CD14-positive monocyte (primary cell): ENCODE measurements around the gene IL6R. TPM values are rescaled to one million over a fixed set of nuclear protein-coding genes. Genes with fewer than 3 reads are reported as not detected.

ENCODE experiments used
- DNase-seq, 3 donors: peaks; one replicate each; pipeline ENCODE4 v3.0.0-alpha.2; 2011 to 2022
- H2AFZ ChIP-seq: 2 replicates; pipeline ENCODE4 v1.6.0; 2012; ENCODE audit warnings: mild to moderate bottlenecking, low read depth, low read length, inconsistent platforms; ENCODE audit not compliant: insufficient read depth, poor library complexity, severe bottlenecking
- H3K27ac ChIP-seq, 2 donors: 1 replicate in 1 of 2; 2 replicates in 1 of 2; pipeline ENCODE4 v1.5.1; 2012 to 2013; ENCODE audit warnings: low read length in 2 of 2, control low read depth in 1 of 2, inconsistent platforms in 1 of 2, low read depth in 1 of 2, mild to moderate bottlenecking in 1 of 2
- H3K27me3 ChIP-seq, 2 donors: one replicate each; pipeline versions ENCODE4 v1.6.0 to v1.6.1; 2011 to 2013; ENCODE audit warnings: low read length in 2 of 2; ENCODE audit not compliant: control insufficient read depth in 2 of 2, insufficient read depth in 2 of 2
- H3K36me3 ChIP-seq, 2 donors: replicated peaks in 1 of 2; 1 replicate in 1 of 2; 2 replicates in 1 of 2; pipeline versions ENCODE4 v1.5.1 to v1.6.1; 2012 to 2013; ENCODE audit warnings: low read length in 2 of 2, control low read depth in 1 of 2, inconsistent platforms in 1 of 2, mild to moderate bottlenecking in 1 of 2; ENCODE audit not compliant: insufficient read depth in 2 of 2, control insufficient read depth in 1 of 2
- H3K4me1 ChIP-seq, 2 donors: 1 replicate in 1 of 2; 2 replicates in 1 of 2; pipeline versions ENCODE4 v1.5.1 to v1.6.1; 2012 to 2013; ENCODE audit warnings: low read length in 2 of 2, control low read depth in 1 of 2, inconsistent platforms in 1 of 2, mild to moderate bottlenecking in 1 of 2, moderate library complexity in 1 of 2; ENCODE audit not compliant: insufficient read depth in 2 of 2, control insufficient read depth in 1 of 2
- H3K4me2 ChIP-seq: replicated peaks from 2 replicates; pipeline ENCODE3; 2012; ENCODE audit warnings: low read length, moderate library complexity, mild to moderate bottlenecking; ENCODE audit not compliant: poor library complexity, severe bottlenecking; ENCODE audit errors: extremely low read depth
- H3K4me3 ChIP-seq, 3 experiments: fragments of 200-600 bp in 1 of 3; sonication (generic) in 1 of 3; replicated peaks in 1 of 3; 1 replicate in 2 of 3; 2 replicates in 1 of 3; pipeline ENCODE4 v1.5.1; 2011 to 2013; ENCODE audit warnings: low read length in 3 of 3, mild to moderate bottlenecking in 3 of 3, control low read depth in 2 of 3, low read depth in 2 of 3, inconsistent platforms in 1 of 3, moderate library complexity in 1 of 3
- H3K79me2 ChIP-seq: 2 replicates; pipeline ENCODE4 v1.6.0; 2012; ENCODE audit warnings: mild to moderate bottlenecking, control low read depth, inconsistent platforms, low read length, moderate library complexity; ENCODE audit not compliant: insufficient read depth
- H3K9ac ChIP-seq: 2 replicates; pipeline ENCODE4 v1.6.0; 2017; ENCODE audit warnings: low read length, mild to moderate bottlenecking; ENCODE audit not compliant: insufficient read depth, poor library complexity, severe bottlenecking
- H3K9me3 ChIP-seq, 2 donors: replicated peaks in 1 of 2; 1 replicate in 1 of 2; 2 replicates in 1 of 2; pipeline versions ENCODE4 v1.5.1 to v1.6.1; 2012 to 2013; ENCODE audit warnings: low read length in 2 of 2, control low read depth in 1 of 2; ENCODE audit not compliant: control insufficient read depth in 1 of 2, insufficient read depth in 1 of 2
- H4K20me1 ChIP-seq: 2 replicates; pipeline ENCODE4 v1.6.0; 2012; ENCODE audit warnings: mild to moderate bottlenecking, low read length, control low read depth, moderate library complexity; ENCODE audit not compliant: insufficient read depth
- H3K27ac Mint-ChIP-seq, 7 donors: one replicate each; pipeline ENCODE4 v1.8.0; 2020; ENCODE audit warnings: mild to moderate bottlenecking in 7 of 7, mixed read lengths in 7 of 7, moderate library complexity in 6 of 7, inconsistent platforms in 2 of 7
- H3K27me3 Mint-ChIP-seq, 3 donors: one replicate each; pipeline ENCODE4 v1.8.0; 2021 to 2022; ENCODE audit warnings: low read depth in 3 of 3, mild to moderate bottlenecking in 3 of 3, mixed read lengths in 3 of 3, moderate library complexity in 3 of 3, inconsistent platforms in 1 of 3
- H3K36me3 Mint-ChIP-seq, 2 donors: one replicate each; pipeline ENCODE4 v1.8.0; 2020; ENCODE audit warnings: mixed read lengths in 2 of 2, inconsistent platforms in 1 of 2, mild to moderate bottlenecking in 1 of 2
- H3K4me1 Mint-ChIP-seq: one replicate; pipeline ENCODE4 v1.8.0; 2020; ENCODE audit warnings: mild to moderate bottlenecking, mixed read lengths
- H3K4me3 Mint-ChIP-seq, 2 donors: one replicate each; pipeline ENCODE4 v1.8.0; 2020; ENCODE audit warnings: mild to moderate bottlenecking in 2 of 2, mixed read lengths in 2 of 2, moderate library complexity in 1 of 2
- H3K9me3 Mint-ChIP-seq, 7 donors: one replicate each; pipeline ENCODE4 v1.8.0; 2020 to 2022; ENCODE audit warnings: mixed read lengths in 7 of 7, mild to moderate bottlenecking in 6 of 7, moderate library complexity in 6 of 7, inconsistent platforms in 2 of 7
- CTCF ChIP-seq: fragments of 200-600 bp; IDR thresholded peaks from one replicate; pipeline ENCODE4 v1.8.0; 2022; ENCODE audit warnings: antibody characterized with exemption, mild to moderate bottlenecking
- WGBS: methylation state at CpG from one replicate; pipeline ENCODE4 v1.1.5; 2013; ENCODE audit warnings: missing lambda C conversion rate; ENCODE audit not compliant: insufficient coverage; 5-methylcytosine and 5-hydroxymethylcytosine counted together
- intact Hi-C, 2 donors: fragments of 100-400 bp; cut with micrococcal nuclease; formaldehyde crosslinking; loops; one replicate each; pipeline versions ENCODE4 v1.15.0 to v1.15.1; 2023
- polyA plus RNA-seq, 3 donors: library from polyadenylated mRNA; depleted of rRNA in 1 of 3; unstranded in 2 of 3; stranded (reverse) in 1 of 3; fragments of 300-500 nt in 2 of 3; fragments of >200 nt in 1 of 3; fragmentation: Illumina TruSeq in 2 of 3; gene quantifications; 1 replicate in 2 of 3; 2 replicates in 1 of 3; pipeline ENCODE4 v1.2.3, GENCODE V29; 2012 to 2021

IL6R gene
- polyA plus RNA-seq, 3 donors, result 56.4 to 81.7 (median 62.1) TPM

GRCh38 chr1:154499446-154499845 lies 94.3 kb downstream of the IL6R start:
- TF ChIP-seq CTCF, result no peak
- H3K27me3 ChIP-seq, result peaks cover 47 to 53% of the 10 kb centered on the region in 2 donors
- 100% methylated on average over 1 of the region's 1 CpG for WGBS
- intact Hi-C loops, result no loop called here
- no peak overlapping the region for H2AFZ ChIP-seq
- peak in 1 of 3 donors; percentile 13 for DNase-seq
- no peak overlapping the region for H3K27ac ChIP-seq
- no peak overlapping the region for H3K27ac Mint-ChIP-seq
- H3K36me3 Mint-ChIP-seq, result peaks cover 7 to 12% of the 10 kb centered on the region in 2 donors
- H3K4me2 ChIP-seq, result no peak overlapping the region
- peaks cover 27% of the 10 kb centered on the region for H3K4me1 Mint-ChIP-seq
- no peak overlapping the region for H3K4me3 ChIP-seq
- peak overlapping the region in 1 of 2 donors; percentile 87 for H3K4me3 Mint-ChIP-seq
- peaks cover 39 to 60% (median 41%) of the 10 kb centered on the region in 3 donors for H3K27me3 Mint-ChIP-seq
- no peaks in the 10 kb centered on the region for H3K36me3 ChIP-seq
- peaks cover 27 to 36% of the 10 kb centered on the region in 2 donors for H3K4me1 ChIP-seq
- no peaks in the 10 kb centered on the region for H4K20me1 ChIP-seq
- H3K9me3 Mint-ChIP-seq, result peaks cover 0 to 23% (median 12%) of the 10 kb centered on the region in 7 donors
- H3K9me3 ChIP-seq, result peaks cover 6 to 17% of the 10 kb centered on the region in 2 donors
- no peak overlapping the region for H3K9ac ChIP-seq
- no peaks in the 10 kb centered on the region for H3K79me2 ChIP-seq

- Histone ChIP-seq H3K27ac (no peak overlapping the region), H3K4me3 (no peak overlapping the region), H3K79me2 (no peaks in the 10 kb centered on the region), H3K4me1 (peaks cover 25 to 35% of the 10 kb centered on the region in 2 donors), H3K27me3 (peaks cover 55 to 61% of the 10 kb centered on the region in 2 donors), H4K20me1 (no peaks in the 10 kb centered on the region), H3K9me3 (peaks cover 6 to 17% of the 10 kb centered on the region in 2 donors), H3K9ac (no peak overlapping the region), H3K4me2 (no peak overlapping the region), H2AFZ (no peak overlapping the region), H3K36me3 (no peaks in the 10 kb centered on the region)
- intact Hi-C loops, result no loop called here
- DNase-seq, result no peak
- WGBS, result 94% methylated on average over 6 of the region's 8 CpGs
- TF ChIP-seq CTCF, result no peak
- Mint-ChIP-seq H3K36me3 (peaks cover 7 to 12% of the 10 kb centered on the region in 2 donors), H3K27me3 (peaks cover 48 to 70% (median 49%) of the 10 kb centered on the region in 3 donors), H3K27ac (no peak overlapping the region), H3K4me1 (peaks cover 26% of the 10 kb centered on the region), H3K9me3 (peaks cover 0 to 23% (median 12%) of the 10 kb centered on the region in 7 donors), H3K4me3 (peak overlapping the region in 1 of 2 donors; percentile 87)
Measured at GRCh38 chr1:154500533-154500932, 95.4 kb downstream of the IL6R start.
